Measurements from ENCODE around the gene USP2. TPM values are rescaled to one million over a fixed set of nuclear protein-coding genes. Genes with fewer than 3 reads are reported as not detected.

USP2 gene
- polyA plus RNA-seq, 1 donor (not counting 4 experiments of a cell fraction or from before 2014, with no cell fraction given), result 0.35 TPM

DNA sequence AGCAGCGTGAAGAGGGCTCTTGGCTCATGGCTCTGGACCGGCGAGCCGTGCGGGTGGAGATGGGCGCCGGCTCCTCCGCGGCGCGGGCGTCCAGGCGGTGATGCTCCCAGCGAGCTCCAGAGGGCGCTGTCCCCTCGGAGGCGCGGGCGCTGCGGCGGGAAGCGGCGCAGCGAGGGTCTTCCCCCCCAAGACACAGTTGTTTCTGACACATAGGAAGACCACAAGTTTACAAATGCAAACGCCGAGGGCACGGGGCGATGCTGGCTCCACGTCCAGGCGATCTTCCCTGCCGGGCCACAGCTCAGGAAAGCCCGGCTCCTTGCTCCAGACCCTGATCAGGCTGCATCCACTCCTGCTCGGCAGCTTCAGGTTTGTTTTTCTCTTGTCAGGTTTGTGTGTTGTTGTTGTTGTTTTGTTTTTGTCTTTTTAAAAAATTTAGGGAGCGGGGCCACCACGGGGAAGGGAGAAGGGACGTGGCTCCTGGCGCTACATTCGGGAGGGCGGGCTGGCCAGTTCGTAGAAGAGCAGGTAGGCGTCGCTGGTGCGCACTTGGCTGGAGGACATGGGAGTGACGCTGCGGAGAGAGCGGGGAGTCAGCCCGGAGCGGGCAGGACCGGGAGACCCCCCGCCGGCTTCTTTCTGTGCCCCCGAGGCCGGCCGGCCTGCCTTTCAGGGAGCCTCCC is 25.0 kb downstream of the USP2 start:
- H4K20me1 ChIP-seq (ENCODE audit: control insufficient read depth, extremely low read depth, insufficient read depth, low read length), result no peaks in the 10 kb centered on the region
- H3K79me2 ChIP-seq (ENCODE audit: control insufficient read depth, insufficient read depth, low read length), result no peaks in the 10 kb centered on the region
- TF ChIP-seq, protein P1, sequence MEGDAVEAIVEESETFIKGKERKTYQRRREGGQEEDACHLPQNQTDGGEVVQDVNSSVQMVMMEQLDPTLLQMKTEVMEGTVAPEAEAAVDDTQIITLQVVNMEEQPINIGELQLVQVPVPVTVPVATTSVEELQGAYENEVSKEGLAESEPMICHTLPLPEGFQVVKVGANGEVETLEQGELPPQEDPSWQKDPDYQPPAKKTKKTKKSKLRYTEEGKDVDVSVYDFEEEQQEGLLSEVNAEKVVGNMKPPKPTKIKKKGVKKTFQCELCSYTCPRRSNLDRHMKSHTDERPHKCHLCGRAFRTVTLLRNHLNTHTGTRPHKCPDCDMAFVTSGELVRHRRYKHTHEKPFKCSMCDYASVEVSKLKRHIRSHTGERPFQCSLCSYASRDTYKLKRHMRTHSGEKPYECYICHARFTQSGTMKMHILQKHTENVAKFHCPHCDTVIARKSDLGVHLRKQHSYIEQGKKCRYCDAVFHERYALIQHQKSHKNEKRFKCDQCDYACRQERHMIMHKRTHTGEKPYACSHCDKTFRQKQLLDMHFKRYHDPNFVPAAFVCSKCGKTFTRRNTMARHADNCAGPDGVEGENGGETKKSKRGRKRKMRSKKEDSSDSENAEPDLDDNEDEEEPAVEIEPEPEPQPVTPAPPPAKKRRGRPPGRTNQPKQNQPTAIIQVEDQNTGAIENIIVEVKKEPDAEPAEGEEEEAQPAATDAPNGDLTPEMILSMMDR (optimal IDR thresholded peaks at IDR 0.05 in 1 of 3, IDR thresholded peaks at IDR 0.05 in 1 of 3, conservative IDR thresholded peaks at IDR 0.05 in 1 of 3; ENCODE audit: extremely low read depth in 1 of 3, insufficient read depth in 2 of 3, low read length in 3 of 3), result peak; percentile 67 to 94 (median 86)
- TF ChIP-seq EZH2 (IDR thresholded peaks at IDR 0.05; ENCODE audit: low read length), result no peak
- peak overlapping the region; percentile 94 for H3K4me2 ChIP-seq (ENCODE audit: control insufficient read depth, extremely low read depth, insufficient read depth, low read depth, low read length)
- FAIRE-seq, result peak; percentile 48
- dilution Hi-C loops (cut with MboI; ENCODE audit: extremely low pct_ligation_motif_present, low sequenced_read_pairs), result no loop called here
- no peak overlapping the region for H3K27ac ChIP-seq (ENCODE audit: control insufficient read depth, insufficient read depth, low read length)
- peaks cover 26% of the 10 kb centered on the region for H3K4me1 ChIP-seq (ENCODE audit: control insufficient read depth, extremely low read depth, insufficient read depth, low read length)
- H2AFZ ChIP-seq (ENCODE audit: control insufficient read depth, low read length), result peak overlapping the region; percentile 80
- no peaks in the 10 kb centered on the region for H3K36me3 ChIP-seq (ENCODE audit: control insufficient read depth in 2 of 2, extremely low read depth in 1 of 2, insufficient read depth in 2 of 2, low read length in 2 of 2)
- H3K4me3 ChIP-seq (ENCODE audit: control insufficient read depth in 2 of 3, extremely low read depth in 1 of 3, insufficient read depth in 2 of 3, low read depth in 1 of 3, low read length in 3 of 3), result peak overlapping the region; percentile 44 to 82 (median 69)
- no peaks in the 10 kb centered on the region for H3K9me1 ChIP-seq (ENCODE audit: control insufficient read depth, extremely low read depth, insufficient read depth, low read length)
- DNase-seq (ENCODE audit: low read depth, low spot score), result no peak
- peak overlapping the region; percentile 73 for H3K9ac ChIP-seq (ENCODE audit: control insufficient read depth, extremely low read depth, insufficient read depth, low read length)
- no peaks in the 10 kb centered on the region for H3K9me3 ChIP-seq (ENCODE audit: control insufficient read depth, low read depth, low read length)
- no peaks in the 10 kb centered on the region for H3K27me3 ChIP-seq (ENCODE audit: control insufficient read depth, extremely low read depth, insufficient read depth, low read length)

DNA sequence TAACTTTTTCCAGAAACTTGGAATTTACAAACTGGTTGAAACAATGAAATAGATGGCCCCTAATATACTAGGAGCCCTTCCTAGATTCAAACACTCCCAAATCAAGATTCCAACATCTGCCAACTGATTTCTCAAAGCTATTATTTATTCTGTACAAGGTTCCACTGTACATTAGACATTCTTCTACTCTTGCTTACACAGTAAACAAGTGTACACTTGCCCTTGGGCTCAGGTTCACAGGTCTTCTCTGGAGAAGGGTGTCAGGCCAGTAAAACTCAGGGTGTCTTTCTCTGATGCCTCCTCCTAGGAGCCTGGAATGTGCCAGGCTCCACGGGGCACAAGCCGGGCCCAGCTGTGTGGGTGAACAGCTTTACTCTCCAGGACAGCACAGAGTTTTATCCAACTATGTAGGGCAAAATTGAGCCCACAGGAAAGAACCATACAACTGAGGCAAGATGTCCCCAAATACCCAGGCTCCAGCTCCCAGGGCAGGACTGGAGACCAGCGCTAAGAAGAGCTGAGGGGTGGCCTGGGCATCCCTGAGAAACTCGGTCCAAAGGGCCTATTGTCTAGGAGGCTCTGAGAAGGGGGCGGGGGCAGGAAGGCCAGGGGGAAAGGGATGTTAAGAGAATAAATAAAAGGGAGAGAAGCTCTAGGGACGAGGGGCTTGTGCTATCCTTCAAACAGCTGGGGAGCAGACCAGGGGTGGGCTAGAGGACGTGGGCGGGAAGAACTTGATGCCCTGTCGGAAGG is 26.2 kb downstream of the USP2 start:
- H4K20me1 ChIP-seq (ENCODE audit: control insufficient read depth, extremely low read depth, insufficient read depth, low read length), result no peaks in the 10 kb centered on the region
- H3K9me3 ChIP-seq (ENCODE audit: control insufficient read depth, low read depth, low read length), result no peaks in the 10 kb centered on the region
- peaks cover 14% of the 10 kb centered on the region for H3K4me1 ChIP-seq (ENCODE audit: control insufficient read depth, extremely low read depth, insufficient read depth, low read length)
- dilution Hi-C loops (cut with MboI; ENCODE audit: extremely low pct_ligation_motif_present, low sequenced_read_pairs), result no loop called here
- no peak overlapping the region for H2AFZ ChIP-seq (ENCODE audit: control insufficient read depth, low read length)
- H3K4me2 ChIP-seq (ENCODE audit: control insufficient read depth, extremely low read depth, insufficient read depth, low read depth, low read length), result peak overlapping the region; percentile 20
- TF ChIP-seq, protein P1 (optimal IDR thresholded peaks at IDR 0.05 in 1 of 3, IDR thresholded peaks at IDR 0.05 in 1 of 3, conservative IDR thresholded peaks at IDR 0.05 in 1 of 3; ENCODE audit: extremely low read depth in 1 of 3, insufficient read depth in 2 of 3, low read length in 3 of 3), result no peak
- no peak for TF ChIP-seq EZH2 (IDR thresholded peaks at IDR 0.05; ENCODE audit: low read length)
- no peak overlapping the region for H3K9ac ChIP-seq (ENCODE audit: control insufficient read depth, extremely low read depth, insufficient read depth, low read length)
- FAIRE-seq, result no peak
- no peaks in the 10 kb centered on the region for H3K9me1 ChIP-seq (ENCODE audit: control insufficient read depth, extremely low read depth, insufficient read depth, low read length)
- no peaks in the 10 kb centered on the region for H3K36me3 ChIP-seq (ENCODE audit: control insufficient read depth in 2 of 2, extremely low read depth in 1 of 2, insufficient read depth in 2 of 2, low read length in 2 of 2)
- H3K4me3 ChIP-seq (ENCODE audit: control insufficient read depth in 2 of 3, extremely low read depth in 1 of 3, insufficient read depth in 2 of 3, low read depth in 1 of 3, low read length in 3 of 3), result no peak overlapping the region
- no peak for DNase-seq (ENCODE audit: low read depth, low spot score)
- no peak overlapping the region for H3K27ac ChIP-seq (ENCODE audit: control insufficient read depth, insufficient read depth, low read length)
- H3K79me2 ChIP-seq (ENCODE audit: control insufficient read depth, insufficient read depth, low read length), result no peaks in the 10 kb centered on the region
- no peaks in the 10 kb centered on the region for H3K27me3 ChIP-seq (ENCODE audit: control insufficient read depth, extremely low read depth, insufficient read depth, low read length)
